Esophagus muscularis mucosa (tissue), 4 donors: ENCODE results near the gene SLC36A4. TPM values are rescaled to one million over a fixed set of nuclear protein-coding genes. Genes with fewer than 3 reads are reported as not detected.

ENCODE experiments used
- DNase-seq: peaks from one replicate; pipeline ENCODE4 v3.0.0-alpha.2; 2017; ENCODE audit errors: extremely low spot score
- H3K27ac ChIP-seq, 4 donors: fragments of 200-600 bp; sonication (generic); replicated peaks in 1 of 4; 1 replicate in 3 of 4; 2 replicates in 1 of 4; pipeline ENCODE4 v1.5.1; 2016 to 2019; ENCODE audit warnings: mild to moderate bottlenecking in 1 of 4
- H3K27me3 ChIP-seq, 4 donors: fragments of 200-600 bp; sonication (generic); one replicate each; pipeline versions ENCODE4 v1.5.1 to v1.6.0; 2016 to 2019
- H3K36me3 ChIP-seq, 4 donors: fragments of 200-600 bp; sonication (generic); one replicate each; pipeline ENCODE4 v1.5.1; 2016 to 2019
- H3K4me1 ChIP-seq, 4 donors: fragments of 200-600 bp; sonication (generic); one replicate each; pipeline ENCODE4 v1.5.1; 2016 to 2019
- H3K4me3 ChIP-seq, 4 donors: fragments of 200-600 bp; sonication (generic); 1 replicate in 2 of 4; 2 replicates in 2 of 4; pipeline ENCODE4 v1.5.1; 2016 to 2019; ENCODE audit warnings: mild to moderate bottlenecking in 4 of 4, moderate library complexity in 1 of 4
- H3K9me3 ChIP-seq, 4 donors: fragments of 200-600 bp; sonication (generic); 1 replicate in 3 of 4; 2 replicates in 1 of 4; pipeline ENCODE4 v1.5.1; 2016 to 2019
- EP300 ChIP-seq: sonication (generic); formaldehyde crosslinking; IDR thresholded peaks from one replicate; pipeline ENCODE4 v1.6.1; 2017; ENCODE audit warnings: antibody characterized with exemption
- POLR2A ChIP-seq: fragments of 450-650 bp; IDR thresholded peaks from one replicate; pipeline ENCODE4 v1.6.1; 2017; ENCODE audit warnings: antibody characterized with exemption, moderate library complexity, mild to moderate bottlenecking, low read depth
- POLR2AphosphoS5 ChIP-seq, 2 donors: sonication (generic); formaldehyde crosslinking; IDR thresholded peaks; one replicate each; pipeline ENCODE4 v1.6.1; 2017; ENCODE audit warnings: antibody characterized with exemption in 2 of 2
- WGBS: methylation state at CpG from one replicate; pipeline ENCODE4 v1.1.5; 2018; 5-methylcytosine and 5-hydroxymethylcytosine counted together
- intact Hi-C: fragments of 100-400 bp; cut with DNase I; formaldehyde crosslinking; loops from one replicate; pipeline ENCODE4 v1.15.1; 2023
- total RNA-seq, 4 donors: library from RNA; depleted of rRNA; stranded (reverse); fragments of >200 nt; gene quantifications; one replicate each; pipeline versions ENCODE4 v1.1.0 to v1.2.1, GENCODE V29; 2016
- TF ChIP-seq, protein P1 (sequence below), 3 experiments: fragments of 200-600 bp in 2 of 3; fragments of 450-650 bp in 1 of 3; sonication (generic) in 2 of 3; IDR thresholded peaks; one replicate each; pipeline ENCODE4 v1.5.1; 2017 to 2019; ENCODE audit warnings: antibody characterized with exemption in 3 of 3, mild to moderate bottlenecking in 2 of 3, moderate library complexity in 1 of 3

The SLC36A4 gene
- total RNA-seq, 4 donors from 2014 or later = 10.9 to 19.9 (median 17.7) TPM

DNA sequence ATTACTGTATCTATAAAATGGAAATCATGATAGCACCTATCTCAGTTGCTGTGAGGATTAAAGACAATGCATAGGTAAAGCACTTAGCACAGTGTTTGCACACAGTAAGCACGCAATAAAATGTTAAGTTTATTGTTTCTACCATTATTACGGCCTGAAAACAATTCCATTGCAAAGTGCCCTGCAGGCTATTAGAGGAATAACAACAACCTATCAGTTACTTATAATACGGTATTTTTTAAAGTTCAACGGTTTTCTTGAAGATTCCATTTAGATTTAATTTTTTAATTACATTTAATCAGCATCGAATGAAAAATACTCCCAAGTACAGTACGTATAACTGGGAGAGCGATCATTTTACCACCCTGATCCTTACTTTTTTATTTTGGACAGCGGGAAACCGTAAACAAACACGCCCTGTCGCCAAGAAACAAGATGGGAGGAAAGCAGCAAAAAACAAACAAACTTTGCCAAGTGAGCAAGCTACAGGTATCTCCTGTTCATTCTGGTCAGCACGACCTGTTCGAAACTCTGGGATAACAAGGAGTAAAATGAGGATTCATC, 893 bp downstream of the SLC36A4 start:
- Histone ChIP-seq H3K4me3 (peak overlapping the region; percentile 64 to 95 (median 81)), H3K27ac (peak overlapping the region; percentile 90 to 98 (median 96)), H3K9me3 (no peaks in the 10 kb centered on the region), H3K27me3 (no peaks in the 10 kb centered on the region), H3K36me3 (no peaks in the 10 kb centered on the region), H3K4me1 (peaks cover 0 to 17% (median 11%) of the 10 kb centered on the region in 4 donors)
- DNase-seq = no peak
- WGBS = 10% methylated on average over 13 of the region's 13 CpGs
- intact Hi-C loops = no loop called here
- no peak for TF ChIP-seq POLR2AphosphoS5 (IDR thresholded peaks at IDR 0.05)
- no peak for TF ChIP-seq POLR2A
- TF ChIP-seq, protein P1, sequence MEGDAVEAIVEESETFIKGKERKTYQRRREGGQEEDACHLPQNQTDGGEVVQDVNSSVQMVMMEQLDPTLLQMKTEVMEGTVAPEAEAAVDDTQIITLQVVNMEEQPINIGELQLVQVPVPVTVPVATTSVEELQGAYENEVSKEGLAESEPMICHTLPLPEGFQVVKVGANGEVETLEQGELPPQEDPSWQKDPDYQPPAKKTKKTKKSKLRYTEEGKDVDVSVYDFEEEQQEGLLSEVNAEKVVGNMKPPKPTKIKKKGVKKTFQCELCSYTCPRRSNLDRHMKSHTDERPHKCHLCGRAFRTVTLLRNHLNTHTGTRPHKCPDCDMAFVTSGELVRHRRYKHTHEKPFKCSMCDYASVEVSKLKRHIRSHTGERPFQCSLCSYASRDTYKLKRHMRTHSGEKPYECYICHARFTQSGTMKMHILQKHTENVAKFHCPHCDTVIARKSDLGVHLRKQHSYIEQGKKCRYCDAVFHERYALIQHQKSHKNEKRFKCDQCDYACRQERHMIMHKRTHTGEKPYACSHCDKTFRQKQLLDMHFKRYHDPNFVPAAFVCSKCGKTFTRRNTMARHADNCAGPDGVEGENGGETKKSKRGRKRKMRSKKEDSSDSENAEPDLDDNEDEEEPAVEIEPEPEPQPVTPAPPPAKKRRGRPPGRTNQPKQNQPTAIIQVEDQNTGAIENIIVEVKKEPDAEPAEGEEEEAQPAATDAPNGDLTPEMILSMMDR (IDR thresholded peaks at IDR 0.05) = peak in 1 of 3 experiments; percentile 38
- no peak for TF ChIP-seq EP300

DNA sequence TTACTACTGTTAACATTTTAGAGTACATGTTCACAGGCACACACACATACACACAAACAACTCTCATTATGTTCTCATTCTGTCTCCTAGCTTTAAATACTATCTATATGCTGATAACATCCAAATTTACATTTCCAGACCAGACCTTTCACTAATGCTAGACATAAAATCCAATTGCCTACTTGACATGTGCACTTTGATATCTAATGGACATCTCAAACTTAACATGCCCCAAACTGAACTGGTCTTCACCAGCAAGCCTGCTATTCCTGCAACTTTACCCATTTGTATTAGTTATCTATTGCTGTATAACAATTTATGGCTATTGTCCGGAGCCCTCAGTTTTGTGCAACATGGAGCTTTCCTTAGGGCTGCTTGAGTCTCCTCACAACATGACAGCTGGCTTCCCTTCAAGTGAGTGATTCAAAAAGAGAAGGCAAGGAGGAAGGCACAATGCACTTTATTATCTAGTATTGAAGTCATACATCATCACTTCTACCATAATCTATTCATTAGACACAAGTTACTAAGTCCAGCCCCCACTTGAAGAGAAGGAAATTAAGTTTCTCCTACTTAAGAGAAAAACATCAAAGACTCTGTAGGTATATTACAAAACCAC, 3.0 kb downstream of the SLC36A4 start:
- H3K27me3 ChIP-seq = no peaks in the 10 kb centered on the region
- no peak overlapping the region for H3K4me3 ChIP-seq
- H3K36me3 ChIP-seq = no peaks in the 10 kb centered on the region
- H3K9me3 ChIP-seq = no peaks in the 10 kb centered on the region
- DNase-seq = no peak
- intact Hi-C loops = no loop called here
- TF ChIP-seq POLR2A (no peak), EP300 (no peak)
- TF ChIP-seq, protein P1 (IDR thresholded peaks at IDR 0.05) = no peak
- H3K4me1 ChIP-seq = peaks cover 0 to 17% (median 11%) of the 10 kb centered on the region in 4 donors
- H3K27ac ChIP-seq = no peak overlapping the region
- 93% methylated on average over 1 of the region's 1 CpG for WGBS

DNA sequence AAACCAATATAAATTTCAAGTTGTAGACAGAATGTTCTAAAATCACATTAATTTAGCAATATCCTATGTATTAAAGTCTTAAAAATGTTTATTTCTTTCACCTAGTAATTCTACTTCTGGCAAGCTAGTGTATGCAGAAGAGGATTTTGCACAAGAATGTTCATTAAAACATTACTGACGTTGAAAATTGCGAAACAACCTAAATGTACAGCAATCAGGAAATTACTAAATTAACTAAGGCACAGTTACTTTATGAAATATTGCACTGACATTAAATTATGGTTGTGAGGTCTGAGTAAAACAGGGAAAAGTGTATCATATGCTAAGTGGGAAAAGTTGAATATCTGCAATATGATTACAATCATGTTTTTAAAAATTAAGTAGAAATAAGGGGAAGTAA, 4.1 kb downstream of the SLC36A4 start:
- H3K4me1 ChIP-seq = peaks cover 0 to 16% (median 9%) of the 10 kb centered on the region in 4 donors
- intact Hi-C loops = no loop called here
- H3K36me3 ChIP-seq = no peaks in the 10 kb centered on the region
- no peaks in the 10 kb centered on the region for H3K27me3 ChIP-seq
- H3K4me3 ChIP-seq = no peak overlapping the region
- DNase-seq = no peak
- no peaks in the 10 kb centered on the region for H3K9me3 ChIP-seq
- TF ChIP-seq, protein P1 (IDR thresholded peaks at IDR 0.05) = no peak
- TF ChIP-seq POLR2A (no peak), POLR2AphosphoS5 (IDR thresholded peaks at IDR 0.05) (no peak), EP300 (no peak)
- no peak overlapping the region for H3K27ac ChIP-seq
- 90% methylated on average over 2 of the region's 2 CpGs for WGBS

DNA sequence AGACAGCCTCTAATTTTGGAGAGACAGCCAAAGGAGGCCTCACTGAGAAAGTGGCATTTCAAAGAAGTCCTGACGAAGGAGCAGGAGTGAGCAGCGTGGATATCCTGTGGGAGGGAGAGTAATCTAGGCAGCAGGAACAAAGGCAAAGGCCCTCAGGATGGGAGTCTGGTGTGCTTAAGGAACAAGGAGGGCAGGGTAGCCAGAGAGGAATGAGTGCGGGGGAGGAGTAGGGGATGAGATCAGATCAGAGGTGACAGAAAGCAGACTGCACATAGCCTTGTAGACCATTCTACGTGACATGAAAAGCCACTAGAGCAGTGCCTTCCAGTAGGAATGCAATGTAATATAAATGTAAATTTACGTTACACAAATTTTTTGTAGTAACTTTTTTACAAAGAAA, 5.6 kb downstream of the SLC36A4 start:
- DNase-seq = no peak
- Histone ChIP-seq H3K27ac (no peak overlapping the region), H3K27me3 (no peaks in the 10 kb centered on the region), H3K4me3 (no peak overlapping the region), H3K36me3 (no peaks in the 10 kb centered on the region), H3K4me1 (peaks cover 0 to 11% (median 7%) of the 10 kb centered on the region in 4 donors), H3K9me3 (peaks cover 0 to 10% (median 4%) of the 10 kb centered on the region in 4 donors)
- WGBS = 93% methylated on average over 5 of the region's 5 CpGs
- intact Hi-C loops = no loop called here
- TF ChIP-seq, protein P1 (IDR thresholded peaks at IDR 0.05) = no peak
- no peak for TF ChIP-seq EP300
- no peak for TF ChIP-seq POLR2A
- no peak for TF ChIP-seq POLR2AphosphoS5 (IDR thresholded peaks at IDR 0.05)
